GM18526 (cell line): ENCODE results near the gene ASIC1.

ENCODE experiments used
- POLR2A ChIP-seq: IDR thresholded peaks from 3 replicates; pipeline ENCODE4 v1.6.1; 2011; ENCODE audit not compliant: insufficient read length; ENCODE audit errors: extremely low read depth

Gene ASIC1

GRCh38 chr12:50069069-50069468, 11.7 kb downstream of the ASIC1 start:
- TF ChIP-seq POLR2A = no peak

GRCh38 chr12:50069539-50069938, 12.1 kb downstream of the ASIC1 start:
- TF ChIP-seq POLR2A = no peak

- TF ChIP-seq POLR2A = no peak
Measured at GRCh38 chr12:50070314-50071060, 13.1 kb downstream of the ASIC1 start.

DNA sequence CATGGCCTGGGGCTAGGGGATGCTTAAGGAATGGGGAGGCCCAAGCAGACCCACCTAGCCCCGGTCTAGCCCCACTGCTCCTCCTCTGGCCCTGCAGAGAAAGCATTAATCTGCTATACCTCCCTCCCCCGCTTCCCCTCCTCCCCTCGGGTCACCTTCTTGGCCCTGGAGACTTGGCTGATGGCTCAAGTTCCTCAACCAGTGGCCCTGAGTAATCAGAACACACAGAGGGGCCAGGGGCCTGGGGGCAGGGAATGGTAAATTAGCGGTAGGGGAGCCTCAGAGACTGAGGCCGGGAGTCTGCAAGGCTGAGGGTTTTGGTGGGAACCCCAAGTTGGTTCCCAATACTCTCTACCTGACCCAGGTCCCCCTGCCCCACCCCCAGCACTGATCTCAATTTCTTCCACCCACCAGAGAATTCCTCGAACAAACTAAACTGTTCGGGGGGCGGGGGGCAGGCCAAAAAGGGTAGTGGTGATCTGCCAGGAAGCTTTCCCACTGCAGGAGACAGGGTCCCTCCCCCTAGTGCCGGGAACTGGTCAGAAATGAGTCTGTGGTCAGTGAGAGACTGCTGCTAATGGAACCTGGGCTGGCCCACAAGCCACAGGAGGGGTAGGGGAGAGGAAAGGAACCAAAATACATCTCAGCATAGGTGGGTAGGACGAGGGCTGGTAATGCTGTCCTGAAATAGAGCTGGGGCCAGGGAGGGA, 15.0 kb downstream of the ASIC1 start:
- TF ChIP-seq POLR2A = no peak

- no peak for TF ChIP-seq POLR2A
Measured at GRCh38 chr12:50073206-50073605, 15.8 kb downstream of the ASIC1 start.

DNA sequence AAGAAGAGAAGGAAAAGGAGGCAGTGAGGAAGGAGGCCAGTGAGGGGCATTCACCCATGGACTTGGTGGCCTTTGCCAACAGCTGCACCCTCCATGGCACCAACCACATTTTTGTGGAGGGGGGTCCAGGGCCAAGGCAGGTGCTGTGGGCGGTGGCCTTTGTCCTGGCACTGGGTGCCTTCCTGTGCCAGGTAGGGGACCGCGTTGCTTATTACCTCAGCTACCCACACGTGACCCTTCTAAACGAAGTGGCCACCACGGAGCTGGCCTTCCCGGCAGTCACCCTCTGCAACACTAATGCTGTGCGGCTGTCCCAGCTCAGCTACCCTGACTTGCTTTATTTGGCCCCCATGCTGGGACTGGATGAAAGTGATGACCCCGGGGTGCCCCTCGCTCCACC, 16.3 kb downstream of the ASIC1 start:
- no peak for TF ChIP-seq POLR2A

- TF ChIP-seq POLR2A = no peak
Measured at GRCh38 chr12:50074936-50075807, 17.8 kb downstream of the ASIC1 start.

GRCh38 chr12:50075808-50076170, 18.4 kb downstream of the ASIC1 start:
- TF ChIP-seq POLR2A = no peak

- no peak for TF ChIP-seq POLR2A
Measured at GRCh38 chr12:50077099-50077498, 19.7 kb downstream of the ASIC1 start.

DNA sequence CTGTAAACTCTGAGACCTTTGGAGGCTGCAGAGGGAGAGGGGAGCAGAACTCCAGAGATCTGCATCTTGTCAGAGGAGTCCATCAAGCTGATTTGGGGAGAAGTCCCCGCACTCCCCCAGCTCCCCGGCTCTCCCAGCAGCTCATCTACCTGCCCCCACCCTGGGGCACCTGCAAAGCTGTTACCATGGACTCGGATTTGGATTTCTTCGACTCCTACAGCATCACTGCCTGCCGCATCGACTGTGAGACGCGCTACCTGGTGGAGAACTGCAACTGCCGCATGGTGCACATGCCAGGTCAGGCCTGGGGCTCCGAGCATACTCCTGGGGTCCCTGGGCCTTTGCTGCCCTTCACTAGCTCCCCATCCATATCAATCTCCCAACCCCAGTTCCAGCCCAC, 20.9 kb downstream of the ASIC1 start:
- no peak for TF ChIP-seq POLR2A

- no peak for TF ChIP-seq POLR2A
Measured at GRCh38 chr12:50079771-50080170, 22.4 kb downstream of the ASIC1 start.

DNA sequence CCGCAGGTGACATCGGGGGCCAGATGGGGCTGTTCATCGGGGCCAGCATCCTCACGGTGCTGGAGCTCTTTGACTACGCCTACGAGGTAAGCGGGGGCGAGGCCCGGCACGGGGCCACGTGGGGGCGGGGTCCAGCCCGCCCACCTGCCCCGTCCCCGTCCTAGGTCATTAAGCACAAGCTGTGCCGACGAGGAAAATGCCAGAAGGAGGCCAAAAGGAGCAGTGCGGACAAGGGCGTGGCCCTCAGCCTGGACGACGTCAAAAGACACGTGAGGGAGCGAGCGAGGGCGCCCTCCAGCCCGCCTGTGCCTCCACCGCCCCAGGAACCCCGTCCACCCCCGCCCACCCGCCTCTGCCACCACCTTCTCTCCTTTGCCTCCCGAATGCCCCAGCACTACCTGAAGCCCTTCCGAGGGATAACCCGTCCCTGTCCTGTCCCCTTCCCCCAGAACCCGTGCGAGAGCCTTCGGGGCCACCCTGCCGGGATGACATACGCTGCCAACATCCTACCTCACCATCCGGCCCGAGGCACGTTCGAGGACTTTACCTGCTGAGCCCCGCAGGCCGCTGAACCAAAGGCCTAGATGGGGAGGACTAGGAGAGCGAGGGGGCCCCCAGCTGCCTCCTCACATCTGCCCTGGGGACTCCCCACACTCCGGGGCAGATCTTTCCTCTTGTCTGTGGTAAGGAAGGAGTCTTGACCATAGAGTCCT, 23.9 kb downstream of the ASIC1 start:
- no peak for TF ChIP-seq POLR2A

GRCh38 chr12:50082644-50083043, 25.2 kb downstream of the ASIC1 start:
- TF ChIP-seq POLR2A = no peak

- TF ChIP-seq POLR2A = no peak
Measured at GRCh38 chr12:50083301-50083700, 25.9 kb downstream of the ASIC1 start.
